Measurements from ENCODE around the gene OVCA2.

OVCA2 gene

DNA sequence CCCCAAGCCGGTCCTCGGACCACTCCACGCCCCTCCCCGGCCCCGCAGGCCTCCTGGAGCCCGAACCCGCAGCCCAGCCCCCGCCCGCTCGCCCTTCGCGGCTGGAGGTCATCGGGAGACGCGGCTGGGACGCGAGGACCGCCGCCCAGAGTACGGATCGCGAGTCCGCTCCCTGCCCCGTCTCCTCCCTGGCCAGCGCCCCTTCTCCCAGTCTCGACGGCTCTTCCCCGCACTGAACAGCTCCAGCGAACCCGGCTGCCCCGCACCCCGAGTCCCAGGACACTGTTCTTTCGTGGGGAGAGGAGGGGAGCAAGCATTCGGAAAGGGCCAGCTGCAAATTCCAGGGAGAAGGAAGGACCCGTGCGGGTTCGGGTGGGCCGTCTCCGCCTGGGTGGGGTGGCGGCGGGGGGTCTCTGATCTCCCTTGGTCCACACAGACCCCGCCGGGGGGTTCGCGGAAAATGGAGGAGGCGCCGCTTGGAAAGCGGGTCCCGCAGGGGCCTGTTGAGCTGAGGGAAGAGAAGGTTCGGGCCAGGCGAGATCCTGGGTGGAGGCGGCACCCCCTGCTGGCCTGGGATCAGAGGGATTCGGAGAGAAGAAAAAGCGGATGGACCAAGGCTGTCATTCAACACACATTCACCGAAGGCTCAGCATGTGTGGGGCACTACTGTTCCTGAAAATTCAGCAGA lies 16.1 kb upstream of the OVCA2 start:
- no peaks in the 10 kb centered on the region for H3K36me3 ChIP-seq (ENCODE audit: insufficient read depth, low read length)
- peak overlapping the region; percentile 88 for H3K4me3 ChIP-seq
- no peak overlapping the region for H3K27ac ChIP-seq
- TF ChIP-seq POLR2AphosphoS5 (IDR thresholded peaks at IDR 0.05; ENCODE audit: borderline replicate concordance, low read depth, low read length) (no peak), EZH2 (IDR thresholded peaks at IDR 0.05) (no peak), FOXP2 (optimal IDR thresholded peaks at IDR 0.05; ENCODE audit: control extremely low read depth, extremely low read length, insufficient read depth) (no peak)
- DNase-seq (ENCODE audit: low read depth, low spot score): no peak
- H3K9ac ChIP-seq (ENCODE audit: insufficient read length): no peak overlapping the region
- no peaks in the 10 kb centered on the region for H3K9me3 ChIP-seq (ENCODE audit: low read depth, low read length)

DNA sequence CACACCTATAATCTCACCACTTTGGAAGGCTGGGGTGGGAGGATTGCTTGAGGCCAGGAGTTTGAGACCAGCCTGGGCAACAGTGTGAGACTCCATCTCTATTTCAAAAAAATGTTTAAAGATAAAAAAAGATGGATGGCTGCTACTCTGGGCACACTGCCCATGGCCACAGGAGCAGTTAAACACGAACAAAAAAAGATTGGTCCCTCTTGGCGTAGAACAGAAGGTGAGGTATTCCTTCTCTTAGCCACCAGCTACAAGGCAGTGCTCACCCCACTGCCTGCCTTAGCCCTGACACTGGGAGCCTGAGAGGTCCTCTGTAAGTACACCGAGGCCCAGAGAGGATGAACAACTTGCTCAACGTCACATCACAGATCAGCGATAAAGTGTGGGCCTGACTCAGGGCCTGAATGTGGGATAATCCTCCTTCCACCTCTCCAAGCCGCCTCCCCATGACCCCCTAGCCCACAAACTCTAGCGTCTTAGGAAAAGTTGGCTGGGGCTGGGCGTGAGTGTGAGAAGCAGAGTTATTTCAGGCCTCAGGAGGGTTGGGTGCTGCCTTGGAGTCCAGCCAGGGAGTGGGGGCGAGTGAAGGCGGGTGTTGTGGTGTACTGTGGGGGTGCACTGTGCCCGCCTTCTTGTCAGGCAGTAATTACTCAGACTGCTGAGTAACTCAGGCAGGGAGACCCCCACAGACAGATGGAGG lies 14.1 kb upstream of the OVCA2 start:
- no peak for DNase-seq (ENCODE audit: low read depth, low spot score)
- Histone ChIP-seq H3K9ac (ENCODE audit: insufficient read length) (no peak overlapping the region), H3K9me3 (ENCODE audit: low read depth, low read length) (no peaks in the 10 kb centered on the region), H3K27ac (0 out of 2 replicates have a peak overlapping the region, but pooled peaks have one; percentile 8), H3K36me3 (ENCODE audit: insufficient read depth, low read length) (no peaks in the 10 kb centered on the region), H3K4me3 (no peak overlapping the region)
- no peak for TF ChIP-seq FOXP2 (optimal IDR thresholded peaks at IDR 0.05; ENCODE audit: control extremely low read depth, extremely low read length, insufficient read depth)
- TF ChIP-seq POLR2AphosphoS5 (IDR thresholded peaks at IDR 0.05; ENCODE audit: borderline replicate concordance, low read depth, low read length): no peak
- TF ChIP-seq EZH2 (IDR thresholded peaks at IDR 0.05): no peak

DNA sequence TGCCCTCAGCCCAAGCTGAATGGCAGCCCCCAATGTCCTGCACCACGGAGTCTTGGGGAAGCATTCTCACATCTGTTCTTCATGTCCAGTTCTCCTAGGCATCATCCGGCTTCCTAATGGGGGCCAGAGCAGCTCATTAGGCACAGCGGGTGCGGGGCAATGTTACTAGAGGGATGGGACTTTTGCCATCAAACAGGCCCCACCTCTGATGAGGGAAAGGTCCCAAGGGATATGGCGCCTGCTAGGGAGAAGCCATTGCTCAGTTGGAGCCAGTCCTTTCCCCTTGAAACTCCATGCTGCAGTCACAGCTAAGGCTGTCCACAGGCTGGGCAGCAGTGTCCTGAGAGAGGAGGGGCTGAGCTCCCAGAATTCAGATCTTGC lies 13.6 kb upstream of the OVCA2 start:
- no peak for TF ChIP-seq POLR2AphosphoS5 (IDR thresholded peaks at IDR 0.05; ENCODE audit: borderline replicate concordance, low read depth, low read length)
- no peak for TF ChIP-seq EZH2 (IDR thresholded peaks at IDR 0.05)
- TF ChIP-seq FOXP2 (optimal IDR thresholded peaks at IDR 0.05; ENCODE audit: control extremely low read depth, extremely low read length, insufficient read depth): no peak
- no peak overlapping the region for H3K9ac ChIP-seq (ENCODE audit: insufficient read length)
- DNase-seq (ENCODE audit: low read depth, low spot score): no peak
- H3K4me3 ChIP-seq: no peak overlapping the region
- H3K27ac ChIP-seq: no peak overlapping the region
- no peaks in the 10 kb centered on the region for H3K36me3 ChIP-seq (ENCODE audit: insufficient read depth, low read length)
- no peaks in the 10 kb centered on the region for H3K9me3 ChIP-seq (ENCODE audit: low read depth, low read length)

DNA sequence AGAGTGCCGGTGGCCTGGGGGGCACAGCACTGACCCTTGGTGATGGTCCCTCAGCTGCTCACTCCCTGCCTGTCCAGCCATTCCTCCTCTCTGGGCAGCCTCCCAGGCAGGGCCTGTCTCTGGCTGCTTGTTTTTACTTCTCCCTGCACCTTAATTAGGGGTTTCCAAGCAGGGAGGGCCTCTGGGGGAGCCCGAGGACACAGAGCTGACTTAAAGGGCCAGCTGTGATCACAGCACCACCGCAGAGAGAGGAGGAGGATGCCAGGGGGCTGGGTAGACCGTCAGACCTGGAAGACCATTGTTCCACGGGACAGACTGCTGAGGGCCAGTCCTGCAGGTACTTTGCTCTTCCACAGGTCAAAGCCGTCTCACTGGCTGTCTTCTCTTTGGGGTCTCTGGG lies 13.1 kb upstream of the OVCA2 start:
- no peak for DNase-seq (ENCODE audit: low read depth, low spot score)
- no peak overlapping the region for H3K9ac ChIP-seq (ENCODE audit: insufficient read length)
- no peaks in the 10 kb centered on the region for H3K9me3 ChIP-seq (ENCODE audit: low read depth, low read length)
- no peak for TF ChIP-seq POLR2AphosphoS5 (IDR thresholded peaks at IDR 0.05; ENCODE audit: borderline replicate concordance, low read depth, low read length)
- TF ChIP-seq FOXP2 (optimal IDR thresholded peaks at IDR 0.05; ENCODE audit: control extremely low read depth, extremely low read length, insufficient read depth): no peak
- TF ChIP-seq EZH2 (IDR thresholded peaks at IDR 0.05): no peak
- no peaks in the 10 kb centered on the region for H3K36me3 ChIP-seq (ENCODE audit: insufficient read depth, low read length)
- no peak overlapping the region for H3K27ac ChIP-seq
- H3K4me3 ChIP-seq: no peak overlapping the region

DNA sequence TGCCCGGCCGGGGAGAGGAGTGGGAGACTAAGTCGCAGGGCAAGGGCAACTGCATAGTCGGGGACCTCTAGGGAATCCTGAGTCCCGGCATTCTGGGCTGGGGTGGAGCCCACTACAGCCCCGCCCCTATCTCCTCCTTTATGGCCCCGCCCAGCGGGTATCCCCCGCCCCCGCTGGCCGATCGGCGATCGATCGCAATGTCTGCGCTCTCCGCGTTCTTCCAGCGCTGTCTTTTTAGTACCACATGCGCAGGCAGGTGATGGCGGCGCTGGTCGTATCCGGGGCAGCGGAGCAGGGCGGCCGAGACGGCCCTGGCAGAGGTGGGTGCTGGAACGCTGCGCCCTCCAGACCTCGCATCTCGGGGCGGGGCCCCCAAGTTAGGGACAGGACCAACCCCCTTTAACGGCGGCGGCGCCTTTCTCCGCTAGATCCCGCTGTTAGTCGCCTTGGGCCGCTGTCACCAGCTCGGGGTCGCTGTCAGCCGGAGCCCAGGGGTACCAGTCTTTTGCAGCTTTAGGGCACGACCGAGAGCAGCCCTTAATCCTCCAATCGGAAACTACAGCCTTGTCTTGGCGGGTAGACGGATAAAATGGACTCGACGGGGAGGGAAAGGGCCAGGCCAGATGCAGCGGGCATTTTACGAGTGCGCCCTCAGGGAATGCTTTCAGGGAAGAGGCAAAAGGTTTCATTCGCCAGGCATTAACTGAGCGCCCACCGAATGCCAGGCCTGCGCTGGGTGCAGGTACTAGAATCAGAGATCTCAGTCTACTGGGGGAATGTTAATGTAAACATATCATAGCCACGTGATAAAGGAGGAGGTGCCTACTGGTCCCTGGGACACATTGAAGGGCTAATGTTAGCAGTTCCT lies 11.7 kb upstream of the OVCA2 start, which contains the start of gene DPH1:
TSS of gene DPH1 (plus strand) at position 243 of the 868 bp plus-strand sequence. CDS start at position 260, 17 bp downstream.
- H3K27ac ChIP-seq: peak within 1 kb of the TSS; percentile 46; the same call in 1 of the 2 replicates
- peak within 1 kb of the TSS; percentile 78 for H3K9ac ChIP-seq (ENCODE audit: insufficient read length)
- no peak for DNase-seq (ENCODE audit: low read depth, low spot score)

DNA sequence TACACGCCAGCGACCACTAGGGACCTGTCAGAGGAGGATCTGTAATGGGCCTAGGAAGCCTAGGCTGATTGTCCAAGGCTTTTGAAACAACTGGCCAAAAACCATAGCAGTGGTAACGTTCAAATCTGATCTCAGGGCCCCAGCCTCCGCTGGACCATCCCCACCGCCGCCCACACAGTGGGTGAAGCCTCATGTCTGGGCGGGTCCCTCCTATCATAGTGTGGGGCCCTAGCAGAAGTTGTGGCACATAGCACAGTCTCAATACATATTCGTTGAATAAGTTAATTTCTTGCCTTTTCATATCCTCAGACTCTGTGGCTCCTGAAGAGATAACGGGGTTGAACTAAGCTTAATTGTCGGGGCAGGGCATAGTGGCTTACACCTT lies 11.1 kb upstream of the OVCA2 start:
- no peak for DNase-seq (ENCODE audit: low read depth, low spot score)
- no peaks in the 10 kb centered on the region for H3K9me3 ChIP-seq (ENCODE audit: low read depth, low read length)
- TF ChIP-seq FOXP2 (optimal IDR thresholded peaks at IDR 0.05; ENCODE audit: control extremely low read depth, extremely low read length, insufficient read depth) (no peak), POLR2AphosphoS5 (IDR thresholded peaks at IDR 0.05; ENCODE audit: borderline replicate concordance, low read depth, low read length) (no peak), EZH2 (IDR thresholded peaks at IDR 0.05) (no peak)
- peak overlapping the region; percentile 78 for H3K9ac ChIP-seq (ENCODE audit: insufficient read length)
- H3K4me3 ChIP-seq: peak overlapping the region; percentile 97
- no peaks in the 10 kb centered on the region; the same call in 1 of the 2 replicates for H3K36me3 ChIP-seq (ENCODE audit: insufficient read depth, low read length)
- peak overlapping the region; percentile 46; the same call in 1 of the 2 replicates for H3K27ac ChIP-seq

More for the DNA sequence above, 11.7 kb upstream of the OVCA2 start, which contains the start of gene DPH1:
- H3K4me3 ChIP-seq: peak within 1 kb of the TSS; percentile 97
- TF ChIP-seq POLR2AphosphoS5 (IDR thresholded peaks at IDR 0.05; ENCODE audit: borderline replicate concordance, low read depth, low read length): peak; percentile 70; the same call in 1 of the 2 replicates
- no peak for TF ChIP-seq FOXP2 (optimal IDR thresholded peaks at IDR 0.05; ENCODE audit: control extremely low read depth, extremely low read length, insufficient read depth)
- H3K36me3 ChIP-seq (ENCODE audit: insufficient read depth, low read length): no peaks in the 10 kb centered on the region
- no peaks in the 10 kb centered on the region for H3K9me3 ChIP-seq (ENCODE audit: low read depth, low read length)

DNA sequence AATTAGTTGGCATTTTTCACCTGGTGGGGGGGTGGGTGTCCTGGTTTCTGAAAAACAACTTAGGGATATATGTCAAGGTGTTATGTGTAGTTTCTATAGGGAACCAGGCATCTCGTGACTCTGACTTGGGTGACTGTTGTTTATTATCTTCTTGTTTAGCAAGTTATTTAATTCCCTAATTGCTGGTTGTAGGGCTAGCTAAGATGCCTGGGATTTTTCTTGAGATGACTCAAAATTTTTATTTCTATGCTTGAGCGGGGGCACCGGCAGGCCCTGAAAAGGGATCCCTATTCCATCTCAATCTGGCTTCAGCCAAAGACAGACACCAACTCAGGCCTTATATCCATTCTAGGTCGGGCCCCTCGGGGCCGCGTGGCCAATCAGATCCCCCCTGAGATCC lies 8.7 kb upstream of the OVCA2 start:
- H3K27ac ChIP-seq: peak overlapping the region; percentile 75
- no peak for DNase-seq (ENCODE audit: low read depth, low spot score)
- TF ChIP-seq FOXP2 (optimal IDR thresholded peaks at IDR 0.05; ENCODE audit: control extremely low read depth, extremely low read length, insufficient read depth): no peak
- TF ChIP-seq POLR2AphosphoS5 (IDR thresholded peaks at IDR 0.05; ENCODE audit: borderline replicate concordance, low read depth, low read length): no peak
- no peak for TF ChIP-seq EZH2 (IDR thresholded peaks at IDR 0.05)

More for the DNA sequence above, 8.7 kb upstream of the OVCA2 start:
- H3K9ac ChIP-seq (ENCODE audit: insufficient read length): no peak overlapping the region
- peaks cover 12% of the 10 kb centered on the region; the same call in 1 of the 2 replicates for H3K36me3 ChIP-seq (ENCODE audit: insufficient read depth, low read length)
- H3K4me3 ChIP-seq: no peak overlapping the region
- no peaks in the 10 kb centered on the region for H3K9me3 ChIP-seq (ENCODE audit: low read depth, low read length)
